SK-N-MC (cell line): ENCODE results near the gene LCTL.

ENCODE experiments used
- EZH2 ChIP-seq: fragments of 200-600 bp; sonication (generic); IDR thresholded peaks from one replicate; pipeline ENCODE4 v1.6.1; 2017; ENCODE audit warnings: antibody characterized with exemption
- FOXP2 ChIP-seq: optimal IDR thresholded peaks from 2 replicates; pipeline ENCODE3; 2011; ENCODE audit warnings: mild to moderate bottlenecking, moderate library complexity; ENCODE audit not compliant: insufficient read depth; ENCODE audit errors: extremely low read length, control extremely low read depth

GRCh38 chr15:66508293-66508883 lies 57.4 kb downstream of the LCTL start:
- no peak for TF ChIP-seq FOXP2
- TF ChIP-seq EZH2 = no peak
